HUES64 (cell line): Measurements from ENCODE around the gene TTLL12.

Experiments used
- H3K27ac ChIP-seq: 2 replicates; pipeline ENCODE4 v1.7.0; 2013; ENCODE audit warnings: low read depth, low read length, inconsistent platforms
- H3K27me3 ChIP-seq: 2 replicates; pipeline ENCODE4 v1.6.1; 2013; ENCODE audit warnings: mild to moderate bottlenecking, low read length; ENCODE audit not compliant: insufficient read depth
- H3K36me3 ChIP-seq: 2 replicates; pipeline ENCODE4 v1.6.1; 2013; ENCODE audit warnings: mild to moderate bottlenecking, low read length; ENCODE audit not compliant: insufficient read depth
- H3K4me1 ChIP-seq: 2 replicates; pipeline ENCODE4 v1.6.1; 2013; ENCODE audit warnings: mild to moderate bottlenecking, low read length, moderate library complexity; ENCODE audit not compliant: insufficient read depth
- H3K4me3 ChIP-seq: 2 replicates; pipeline ENCODE4 v1.5.1; 2013; ENCODE audit warnings: mild to moderate bottlenecking, low read length, moderate library complexity
- H3K9ac ChIP-seq: 2 replicates; pipeline ENCODE4 v1.6.1; 2013; ENCODE audit warnings: mild to moderate bottlenecking, low read depth, low read length
- H3K9me3 ChIP-seq: 2 replicates; pipeline ENCODE4 v1.6.1; 2013; ENCODE audit warnings: low read depth, low read length; ENCODE audit not compliant: insufficient read depth
- WGBS: fragments of 150-250, 120-280 bp; methylation state at CpG from one replicate; pipeline ENCODE4 v1.1.7; 2013; ENCODE audit warnings: missing lambda C conversion rate; 5-methylcytosine and 5-hydroxymethylcytosine counted together

The TTLL12 gene

DNA sequence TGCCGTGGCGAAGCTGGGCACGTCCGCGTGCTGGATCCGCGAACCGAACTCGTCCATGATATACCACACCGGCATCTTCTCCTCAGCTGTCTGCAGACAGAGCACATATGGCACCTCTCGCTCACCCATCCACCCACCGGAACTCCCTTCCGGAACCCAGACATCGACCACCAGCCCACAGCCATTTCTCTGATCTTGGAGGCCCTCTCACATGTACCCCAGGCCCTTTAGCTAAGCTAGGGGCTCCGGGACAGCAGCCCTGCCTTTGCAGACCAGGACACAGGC, 7.1 kb downstream of the TTLL12 start:
- no peaks in the 10 kb centered on the region for H3K27me3 ChIP-seq
- H3K27ac ChIP-seq: no peak overlapping the region
- H3K36me3 ChIP-seq: peaks cover 84% of the 10 kb centered on the region
- H3K9me3 ChIP-seq: no peaks in the 10 kb centered on the region
- no peak overlapping the region for H3K4me3 ChIP-seq
- H3K4me1 ChIP-seq: peaks cover 6% of the 10 kb centered on the region; the same call in 1 of the 2 replicates
- 96% methylated on average over 15 of the region's 15 CpGs for WGBS
- H3K9ac ChIP-seq: no peak overlapping the region

DNA sequence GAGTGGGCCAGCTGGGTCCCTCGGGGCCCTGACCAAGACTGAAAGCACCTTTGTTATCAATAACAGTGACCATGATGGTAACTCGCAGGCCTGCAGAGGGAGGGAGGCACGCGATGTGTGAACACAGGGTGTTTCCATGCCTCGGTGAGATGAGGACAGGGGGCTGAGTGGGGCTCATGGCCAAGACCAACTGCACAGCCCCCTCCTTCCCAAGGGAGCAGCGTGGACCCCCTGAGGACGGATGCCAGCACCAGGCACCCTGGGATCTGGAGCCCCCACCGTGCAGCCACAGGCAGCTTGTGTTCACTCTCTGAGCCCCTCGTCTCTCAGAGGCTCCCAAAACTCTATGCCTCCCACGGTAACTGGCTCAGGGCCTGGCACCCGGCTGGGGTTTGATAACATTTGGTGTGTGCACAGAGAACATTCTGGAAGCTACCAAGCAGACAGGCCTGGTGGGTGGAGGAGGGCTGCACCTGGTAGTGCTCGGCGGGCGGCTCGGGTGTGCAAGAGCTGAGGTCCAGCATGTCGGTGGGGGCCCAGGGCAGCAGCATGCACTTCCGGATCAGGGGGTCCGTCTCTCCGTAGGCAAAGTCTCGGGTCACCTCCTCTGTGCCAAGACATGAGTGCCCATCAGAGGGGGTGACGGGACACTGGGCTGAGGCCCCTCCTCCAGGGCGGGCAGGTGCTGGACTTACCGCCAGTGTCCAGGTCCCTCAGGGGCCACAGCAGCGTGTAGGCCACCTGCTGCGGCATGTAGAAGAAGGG, 7.6 kb downstream of the TTLL12 start:
- Histone ChIP-seq H3K9ac (no peak overlapping the region), H3K27me3 (no peaks in the 10 kb centered on the region), H3K9me3 (no peaks in the 10 kb centered on the region), H3K4me3 (no peak overlapping the region), H3K36me3 (peaks cover 86% of the 10 kb centered on the region), H3K27ac (no peak overlapping the region), H3K4me1 (peaks cover 3% of the 10 kb centered on the region; the same call in 1 of the 2 replicates)
- WGBS: 98% methylated on average over 25 of the region's 25 CpGs

DNA sequence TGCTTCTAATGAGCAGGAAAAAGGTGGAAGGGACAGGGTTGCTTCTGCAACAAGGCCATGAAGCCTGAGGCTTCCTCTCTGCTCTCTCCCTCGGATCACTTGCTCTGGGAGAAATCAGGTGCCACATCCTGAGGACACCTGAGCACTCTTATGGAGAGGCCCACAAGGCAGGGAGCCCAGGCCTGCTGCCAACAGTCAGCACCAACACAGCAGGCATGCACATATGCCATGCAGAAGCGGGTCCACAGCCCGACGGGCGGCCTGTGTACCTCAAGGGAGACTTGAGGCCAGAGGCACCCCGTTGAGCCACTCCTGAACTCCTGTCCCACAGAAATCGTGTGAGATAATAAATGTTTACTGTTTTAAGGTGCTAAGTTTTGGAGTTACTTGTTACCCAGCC, 9.5 kb downstream of the TTLL12 start:
- no peaks in the 10 kb centered on the region for H3K27me3 ChIP-seq
- no peak overlapping the region for H3K4me3 ChIP-seq
- H3K9me3 ChIP-seq: no peaks in the 10 kb centered on the region
- peaks cover 92% of the 10 kb centered on the region for H3K36me3 ChIP-seq
- no peak overlapping the region for H3K27ac ChIP-seq
- 90% methylated on average over 7 of the region's 7 CpGs for WGBS
- no peaks in the 10 kb centered on the region for H3K4me1 ChIP-seq
- H3K9ac ChIP-seq: no peak overlapping the region

DNA sequence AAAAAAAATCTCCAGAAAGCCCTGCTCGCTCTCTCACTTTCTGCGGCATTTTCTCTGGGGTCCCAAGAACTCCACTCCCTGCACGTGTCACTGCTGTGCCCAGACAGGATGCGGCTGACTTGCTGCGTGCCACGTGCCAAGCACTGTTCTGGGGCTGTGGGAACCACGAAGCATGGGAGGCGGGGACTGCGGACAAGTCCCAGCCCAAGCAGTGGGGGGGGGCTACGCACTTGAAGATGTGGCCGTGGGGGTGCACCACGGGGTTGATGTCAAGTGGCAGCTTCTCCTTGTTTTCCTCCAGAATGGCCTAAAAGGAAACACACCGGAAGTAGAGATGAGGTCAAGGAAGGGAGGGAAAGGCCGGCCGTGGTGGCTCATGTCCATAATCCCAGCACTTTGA, 10.8 kb downstream of the TTLL12 start:
- H3K27me3 ChIP-seq: no peaks in the 10 kb centered on the region
- H3K27ac ChIP-seq: no peak overlapping the region
- no peak overlapping the region for H3K9ac ChIP-seq
- no peaks in the 10 kb centered on the region for H3K9me3 ChIP-seq
- H3K36me3 ChIP-seq: peaks cover 92% of the 10 kb centered on the region
- WGBS: 94% methylated on average over 15 of the region's 15 CpGs
- no peaks in the 10 kb centered on the region for H3K4me1 ChIP-seq
- no peak overlapping the region for H3K4me3 ChIP-seq

DNA sequence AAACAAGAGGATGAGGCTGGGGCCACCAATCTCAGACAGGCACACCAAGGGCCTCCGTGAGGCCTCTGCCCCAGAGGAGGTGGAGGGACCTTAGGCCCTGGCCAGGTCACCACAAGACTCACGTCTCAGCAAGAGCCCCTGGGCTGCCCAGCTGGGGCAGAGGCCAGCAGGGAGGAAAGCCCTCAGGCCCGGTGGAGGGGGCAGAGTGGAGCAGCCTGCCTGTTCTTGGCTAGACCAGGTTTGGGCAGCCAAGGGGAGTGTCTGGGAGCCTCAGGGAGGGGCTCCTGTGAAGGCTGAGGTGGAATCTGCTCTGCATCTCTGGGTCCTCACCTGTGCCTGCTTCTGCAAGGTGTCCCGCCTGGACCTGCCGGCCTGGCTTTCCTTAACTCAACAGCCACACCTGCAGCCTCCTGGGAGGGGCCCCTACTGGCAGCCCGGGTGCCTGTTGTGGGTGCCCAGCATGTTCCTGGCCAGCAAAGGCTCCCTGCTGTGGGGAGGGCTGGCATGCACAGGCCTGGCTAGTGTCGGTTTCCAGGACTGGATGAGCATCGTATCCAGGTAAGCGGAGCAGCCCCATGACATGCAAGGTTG, 11.9 kb downstream of the TTLL12 start:
- peaks cover 91% of the 10 kb centered on the region for H3K36me3 ChIP-seq
- no peak overlapping the region for H3K9ac ChIP-seq
- H3K4me1 ChIP-seq: no peaks in the 10 kb centered on the region
- H3K27ac ChIP-seq: no peak overlapping the region
- H3K27me3 ChIP-seq: no peaks in the 10 kb centered on the region
- WGBS: 93% methylated on average over 9 of the region's 9 CpGs
- no peaks in the 10 kb centered on the region for H3K9me3 ChIP-seq
- H3K4me3 ChIP-seq: no peak overlapping the region

DNA sequence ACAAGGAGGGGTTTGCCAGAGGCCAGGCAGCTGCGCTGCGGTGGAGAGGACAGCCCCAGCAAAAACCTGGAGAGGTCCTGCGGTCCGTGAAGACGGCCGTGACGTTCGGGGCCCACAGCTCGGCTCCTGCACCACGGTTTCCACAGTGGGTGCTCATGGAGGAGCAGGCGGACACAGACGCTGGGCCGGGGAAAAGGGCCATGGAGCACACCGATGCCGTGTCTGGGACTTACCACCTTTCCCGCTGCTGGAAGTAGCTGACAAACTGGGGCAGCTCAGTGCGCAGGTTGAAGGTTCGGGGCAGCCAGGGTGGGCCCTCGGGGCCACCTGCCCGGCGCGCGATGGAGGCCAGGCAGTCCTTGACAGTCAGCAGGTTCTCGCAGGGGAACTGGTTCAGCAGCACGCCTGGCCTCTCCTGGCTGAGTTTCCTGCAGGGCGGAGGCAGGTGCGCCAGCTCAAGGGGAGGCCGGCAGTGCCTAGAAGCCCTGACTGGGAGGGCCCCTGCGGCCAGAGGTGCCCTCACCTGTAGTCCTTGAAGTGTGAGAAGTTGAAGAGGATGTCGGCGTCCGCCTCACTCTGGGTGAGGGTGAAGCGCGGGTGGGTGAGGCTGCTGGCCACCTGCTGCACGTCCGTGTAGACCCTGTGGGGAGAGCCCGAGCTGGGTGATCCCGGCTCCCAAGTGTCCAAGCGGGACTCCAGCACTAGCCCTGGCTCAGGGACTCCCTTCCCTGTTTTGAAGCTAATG, 12.8 kb downstream of the TTLL12 start:
- H3K9me3 ChIP-seq: no peaks in the 10 kb centered on the region
- peaks cover 90% of the 10 kb centered on the region for H3K36me3 ChIP-seq
- no peaks in the 10 kb centered on the region for H3K27me3 ChIP-seq
- H3K4me3 ChIP-seq: no peak overlapping the region
- H3K27ac ChIP-seq: no peak overlapping the region
- WGBS: 96% methylated on average over 39 of the region's 39 CpGs
- H3K9ac ChIP-seq: no peak overlapping the region
- H3K4me1 ChIP-seq: no peaks in the 10 kb centered on the region

DNA sequence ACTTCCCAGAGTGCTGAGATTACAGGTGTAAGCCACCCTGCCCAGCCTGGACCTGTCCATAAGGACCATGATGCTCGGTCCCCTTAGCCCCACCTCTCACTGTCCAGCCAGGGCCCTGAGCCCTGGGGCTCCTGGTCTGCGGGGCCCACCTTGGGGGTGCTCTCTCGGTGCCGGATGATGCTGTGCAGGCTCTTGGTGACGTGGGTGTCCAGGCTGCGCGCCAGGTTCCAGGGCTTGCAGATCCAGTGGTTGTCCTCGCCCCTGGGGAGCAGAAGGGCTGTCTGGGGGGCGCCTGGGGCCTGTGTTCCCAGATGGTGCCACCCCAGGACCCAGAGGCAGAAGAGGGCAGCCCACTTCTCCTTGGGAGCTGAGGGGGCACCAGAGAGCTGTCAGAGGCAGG, 13.4 kb downstream of the TTLL12 start:
- no peak overlapping the region for H3K4me3 ChIP-seq
- H3K36me3 ChIP-seq: peaks cover 90% of the 10 kb centered on the region
- no peaks in the 10 kb centered on the region for H3K9me3 ChIP-seq
- no peak overlapping the region for H3K9ac ChIP-seq
- WGBS: 94% methylated on average over 9 of the region's 9 CpGs
- no peaks in the 10 kb centered on the region for H3K27me3 ChIP-seq
- no peaks in the 10 kb centered on the region for H3K4me1 ChIP-seq
- H3K27ac ChIP-seq: no peak overlapping the region

DNA sequence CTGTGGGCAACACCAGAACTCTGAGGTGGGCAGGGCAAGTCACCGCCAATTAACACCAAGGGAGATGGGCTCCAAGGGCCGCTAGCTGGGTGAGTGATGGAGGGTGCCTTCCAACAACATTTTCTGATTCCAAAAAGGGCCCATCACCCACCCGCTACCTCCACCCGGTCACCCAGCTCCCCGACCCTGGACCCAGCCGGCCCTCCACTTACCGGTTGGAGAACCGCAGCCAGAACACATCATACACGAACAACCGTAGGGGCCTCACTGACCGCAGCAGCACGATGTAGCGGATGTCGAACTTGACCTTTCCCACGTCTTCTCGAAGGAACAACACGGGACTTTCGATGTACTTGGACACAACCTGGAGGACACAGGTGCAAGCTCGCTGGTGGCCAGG, 14.7 kb downstream of the TTLL12 start:
- H3K9ac ChIP-seq: no peak overlapping the region
- peaks cover 93% of the 10 kb centered on the region for H3K36me3 ChIP-seq
- no peak overlapping the region for H3K27ac ChIP-seq
- H3K4me1 ChIP-seq: no peaks in the 10 kb centered on the region
- 96% methylated on average over 19 of the region's 19 CpGs for WGBS
- H3K9me3 ChIP-seq: no peaks in the 10 kb centered on the region
- no peaks in the 10 kb centered on the region for H3K27me3 ChIP-seq
- no peak overlapping the region for H3K4me3 ChIP-seq

DNA sequence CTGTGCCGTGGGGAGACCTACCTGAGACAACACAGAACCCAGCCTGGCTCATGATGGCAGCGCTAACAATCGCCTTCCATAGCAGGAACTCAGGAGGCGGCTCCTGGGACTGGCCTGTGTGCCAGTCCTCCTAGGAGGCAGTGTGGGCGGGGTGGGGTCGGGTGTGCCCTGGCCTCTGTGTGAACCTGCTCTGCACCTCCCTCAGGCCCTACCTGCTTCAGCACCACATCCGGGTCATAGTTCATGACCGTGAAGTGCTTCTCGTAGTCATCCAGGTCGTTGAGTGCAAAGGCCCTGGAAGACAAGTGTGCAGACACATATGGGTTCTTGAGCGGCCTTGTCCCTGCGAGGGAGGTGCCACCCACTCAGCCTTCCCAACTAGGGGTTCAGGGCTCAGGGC, 15.3 kb downstream of the TTLL12 start:
- H3K36me3 ChIP-seq: peaks cover 89% of the 10 kb centered on the region
- WGBS: 95% methylated on average over 12 of the region's 12 CpGs

DNA sequence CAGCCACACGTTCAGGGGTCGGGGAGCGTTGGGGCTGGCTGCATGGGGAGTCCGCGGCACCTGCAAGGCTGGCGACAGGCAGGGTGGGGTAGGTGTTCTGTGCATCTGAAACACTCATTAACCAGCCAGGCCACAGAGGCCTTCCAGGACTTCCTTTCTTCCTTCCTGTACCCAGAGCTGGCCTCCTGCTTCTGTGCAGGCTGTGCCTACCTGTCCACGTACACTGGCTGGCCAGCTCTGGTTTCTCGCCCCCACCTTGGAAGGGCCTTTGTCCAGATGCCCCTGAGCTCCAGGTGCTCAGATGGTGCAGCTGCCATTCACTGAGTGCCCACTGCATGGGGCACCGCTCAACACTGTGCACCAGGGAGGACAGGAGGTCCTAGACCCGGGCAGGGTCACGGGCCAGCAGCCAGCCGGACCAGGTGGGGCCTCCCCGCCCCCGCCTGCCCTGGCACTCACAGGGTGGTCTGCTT, 15.9 kb downstream of the TTLL12 start:
- H3K27me3 ChIP-seq: no peaks in the 10 kb centered on the region
- H3K9ac ChIP-seq: no peak overlapping the region
- no peak overlapping the region for H3K27ac ChIP-seq
- 91% methylated on average over 14 of the region's 14 CpGs for WGBS
- H3K4me1 ChIP-seq: no peaks in the 10 kb centered on the region
- no peak overlapping the region for H3K4me3 ChIP-seq
- no peaks in the 10 kb centered on the region for H3K9me3 ChIP-seq
- peaks cover 87% of the 10 kb centered on the region for H3K36me3 ChIP-seq

More for the DNA sequence above, 15.3 kb downstream of the TTLL12 start:
- no peak overlapping the region for H3K9ac ChIP-seq
- H3K4me1 ChIP-seq: no peaks in the 10 kb centered on the region
- H3K27ac ChIP-seq: no peak overlapping the region
- no peaks in the 10 kb centered on the region for H3K9me3 ChIP-seq
- H3K27me3 ChIP-seq: no peaks in the 10 kb centered on the region
- H3K4me3 ChIP-seq: no peak overlapping the region

DNA sequence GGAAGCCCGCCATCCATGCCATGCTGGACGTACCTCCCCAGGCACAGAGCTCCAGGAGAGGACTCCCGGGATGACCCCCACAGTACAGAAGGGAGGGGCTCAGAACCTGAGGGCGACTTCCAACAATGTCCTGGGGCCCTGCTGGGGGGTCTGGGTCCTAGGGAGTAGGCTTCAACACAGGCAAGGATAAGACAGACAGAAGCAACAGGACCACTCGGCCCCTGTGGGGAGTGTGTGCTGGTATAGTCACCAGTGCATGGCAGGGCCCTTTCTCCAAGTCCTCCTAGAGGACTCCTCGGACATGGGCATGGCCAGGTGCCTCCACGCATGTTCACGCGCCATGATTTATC, 16.8 kb downstream of the TTLL12 start:
- WGBS: 97% methylated on average over 9 of the region's 9 CpGs
- no peak overlapping the region for H3K9ac ChIP-seq
- H3K36me3 ChIP-seq: peaks cover 78% of the 10 kb centered on the region

More for the DNA sequence above, 16.8 kb downstream of the TTLL12 start:
- Histone ChIP-seq H3K27me3 (no peaks in the 10 kb centered on the region), H3K9me3 (no peaks in the 10 kb centered on the region), H3K27ac (no peak overlapping the region), H3K4me1 (no peaks in the 10 kb centered on the region), H3K4me3 (no peak overlapping the region)
